GM12878 (cell line): ENCODE measurements around the gene KCNH5. TPM values are rescaled to one million over a fixed set of nuclear protein-coding genes. Genes with fewer than 3 reads are reported as not detected.

Experiments
- ATAC-seq: fragments of 200-7000 bp; cut with Tn5 transposase; 3 replicates; pipeline ENCODE4 v1.9.1; 2020; ENCODE audit warnings: mild to moderate bottlenecking, moderate library complexity
- BruUV-seq: library from RNA; stranded (reverse); fragments of 400-500 nt; replicated peaks from 2 replicates; lab custom pipeline; 2021; lab: Mats Ljungman, UMichigan
- CTCF ChIA-PET: fragments of 300-600 bp; sonication (Branson Sonifier 250); formaldehyde crosslinking; extraction: SDS; loops from one replicate; lab custom pipeline; 2021; ENCODE audit warnings: inconsistent platforms; lab: Yijun Ruan, JAX
- POLR2A ChIA-PET: fragments of 350-600 bp; formaldehyde crosslinking; extraction: SDS; loops from one replicate; lab custom pipeline; 2021; ENCODE audit warnings: inconsistent platforms; lab: Charles Lee
- RAD21 ChIA-PET: fragments of 300-600 bp; sonication (Branson Sonifier 250); formaldehyde crosslinking; loops from one replicate; lab custom pipeline; 2023; ENCODE audit warnings: antibody characterized with exemption; ENCODE audit not compliant: unreplicated experiment; lab: Charles Lee
- SMC1A ChIA-PET: fragments of 300-600 bp; sonication (Branson Sonifier 250); formaldehyde crosslinking; loops from one replicate; lab custom pipeline; 2023; ENCODE audit not compliant: unreplicated experiment, uncharacterized antibody; lab: Charles Lee
- DNase-seq: peaks from one replicate; pipeline ENCODE4 v3.0.0-alpha.2; 2011; ENCODE audit warnings: low read depth, low spot score
- FAIRE-seq: peaks from 3 replicates; lab custom pipeline; 2011; peaks lifted over from hg19 to GRCh38; lab: Jason Lieb, UNC
- H2AFZ ChIP-seq: 2 replicates; pipeline ENCODE4 v1.6.0; 2011; ENCODE audit warnings: low read depth, low read length, control low read depth; ENCODE audit not compliant: control insufficient read depth
- H3K27ac ChIP-seq: 2 replicates; pipeline ENCODE4 v1.5.1; 2011; ENCODE audit warnings: control low read depth; ENCODE audit not compliant: control insufficient read depth, insufficient read depth
- H3K27me3 ChIP-seq, 2 experiments: replicated peaks in 1 of 2; 2 replicates each; pipeline versions ENCODE4 v1.6.0 to v1.6.1; 2011; ENCODE audit warnings: low read length in 1 of 2; ENCODE audit not compliant: control insufficient read depth in 2 of 2, insufficient read depth in 2 of 2
- H3K36me3 ChIP-seq, 2 experiments: 2 replicates each; pipeline ENCODE4 v1.5.1; 2011; ENCODE audit warnings: low read length in 1 of 2; ENCODE audit not compliant: control insufficient read depth in 2 of 2, insufficient read depth in 2 of 2
- H3K4me1 ChIP-seq: 2 replicates; pipeline ENCODE4 v1.6.1; 2011; ENCODE audit warnings: mild to moderate bottlenecking, low read length, moderate library complexity, mixed read lengths; ENCODE audit not compliant: control insufficient read depth, insufficient read depth
- H3K4me2 ChIP-seq: 2 replicates; pipeline ENCODE4 v1.6.0; 2011; ENCODE audit warnings: control low read depth; ENCODE audit not compliant: control insufficient read depth, insufficient read depth
- H3K4me3 ChIP-seq: fragments of 200-600 bp; sonication (generic); 2 replicates; pipeline ENCODE4 v1.5.1; 2016
- H3K79me2 ChIP-seq: 2 replicates; pipeline ENCODE4 v1.6.0; 2011; ENCODE audit warnings: low read length; ENCODE audit not compliant: control insufficient read depth, insufficient read depth
- H3K9ac ChIP-seq: 2 replicates; pipeline ENCODE4 v1.8.0; 2011; ENCODE audit warnings: low read length, control low read depth, mixed read lengths; ENCODE audit not compliant: control insufficient read depth, insufficient read depth
- H3K9me3 ChIP-seq: replicated peaks from 3 replicates; pipeline ENCODE4 v1.5.1; 2011; ENCODE audit warnings: mild to moderate bottlenecking, low read length; ENCODE audit not compliant: control insufficient read depth, insufficient read depth
- H4K20me1 ChIP-seq: 2 replicates; pipeline ENCODE4 v1.6.0; 2011; ENCODE audit not compliant: control insufficient read depth, insufficient read depth
- DPF2 ChIP-seq: fragments of 450-650 bp; IDR thresholded peaks from 2 replicates; pipeline ENCODE4 v1.6.1; 2017; ENCODE audit warnings: mild to moderate bottlenecking
- EGR1 ChIP-seq, 2 experiments: IDR thresholded peaks; 1 replicate in 1 of 2; 2 replicates in 1 of 2; pipeline ENCODE4 v1.6.1; 2011 to 2012; ENCODE audit warnings: low read depth in 2 of 2, low read length in 2 of 2, borderline replicate concordance in 1 of 2, mild to moderate bottlenecking in 1 of 2, moderate library complexity in 1 of 2
- GABPA ChIP-seq: IDR thresholded peaks from 2 replicates; pipeline ENCODE4 v1.6.1; 2014; ENCODE audit warnings: antibody characterized with exemption, low read depth, mild to moderate bottlenecking, inconsistent platforms
- GATAD2B ChIP-seq: fragments of 450-650 bp; conservative IDR thresholded peaks from 2 replicates; pipeline ENCODE4 v1.6.1; 2017; ENCODE audit warnings: low read depth, mild to moderate bottlenecking, moderate library complexity
- IRF4 ChIP-seq: IDR thresholded peaks from 2 replicates; pipeline ENCODE4 v1.6.1; 2011; ENCODE audit warnings: low read depth, low read length
- JUNB ChIP-seq: IDR thresholded peaks from 2 replicates; pipeline ENCODE4 v1.6.1; 2016; ENCODE audit warnings: antibody characterized with exemption, mild to moderate bottlenecking
- MAX ChIP-seq: IDR thresholded peaks from 2 replicates; pipeline ENCODE4 v1.6.1; 2012; ENCODE audit warnings: low read depth, low read length, improper control_type of control experiment
- MEF2B ChIP-seq: fragments of 450-650 bp; IDR thresholded peaks from 2 replicates; pipeline ENCODE4 v1.6.1; 2018; ENCODE audit warnings: mild to moderate bottlenecking, moderate library complexity; ENCODE audit not compliant: partially characterized antibody, poor library complexity, severe bottlenecking
- MXI1 ChIP-seq: fragments of 150-350 bp; IDR thresholded peaks from 2 replicates; pipeline ENCODE4 v1.6.1; 2011; ENCODE audit warnings: low read depth, mild to moderate bottlenecking, inconsistent platforms, low read length, improper control_type of control experiment
- MYB ChIP-seq: fragments of 150-350 bp; IDR thresholded peaks from 2 replicates; pipeline ENCODE4 v1.6.1; 2014; ENCODE audit warnings: mild to moderate bottlenecking, low read depth, low read length, borderline replicate concordance
- NFXL1 ChIP-seq: fragments of 450-650 bp; IDR thresholded peaks from 2 replicates; pipeline ENCODE4 v1.6.1; 2017; ENCODE audit warnings: antibody characterized with exemption, mild to moderate bottlenecking, borderline replicate concordance
- NFYA ChIP-seq: IDR thresholded peaks from 2 replicates; pipeline ENCODE4 v1.6.1; 2011; ENCODE audit warnings: low read depth, mild to moderate bottlenecking, low read length, improper control_type of control experiment, borderline replicate concordance
- NKRF ChIP-seq: fragments of 450-650 bp; conservative IDR thresholded peaks from 2 replicates; pipeline ENCODE4 v1.6.1; 2017; ENCODE audit warnings: mild to moderate bottlenecking, moderate library complexity
- SMC3 ChIP-seq: IDR thresholded peaks from 2 replicates; pipeline ENCODE4 v1.6.1; 2011; ENCODE audit warnings: low read length, improper control_type of control experiment, borderline replicate concordance
- STAT1 ChIP-seq: fragments of 450-650 bp; conservative IDR thresholded peaks from 2 replicates; pipeline ENCODE4 v1.6.1; 2014; ENCODE audit warnings: antibody characterized with exemption, mild to moderate bottlenecking
- TCF3 ChIP-seq: IDR thresholded peaks from 2 replicates; pipeline ENCODE4 v1.6.1; 2012; ENCODE audit warnings: low read depth, mild to moderate bottlenecking, low read length, borderline replicate concordance; ENCODE audit not compliant: insufficient read depth
- TCF7 ChIP-seq: IDR thresholded peaks from 2 replicates; pipeline ENCODE4 v1.6.1; 2014; ENCODE audit warnings: antibody characterized with exemption, borderline replicate concordance
- WGBS: methylation state at CpG from one replicate; pipeline ENCODE4 v1.1.6; 2016; ENCODE audit warnings: low lambda C conversion rate; ENCODE audit not compliant: insufficient replicate concordance, insufficient coverage; ENCODE audit errors: missing lambda C conversion rate; 5-methylcytosine and 5-hydroxymethylcytosine counted together
- in situ Hi-C: fragments of 300-500 bp; cut with MboI; formaldehyde crosslinking; loops from 9 replicates; pipeline ENCODE4 v1.14.3; 2018; ENCODE audit warnings: mixed read lengths
- intact Hi-C: fragments of 100-400 bp; cut with micrococcal nuclease; formaldehyde crosslinking; loops from one replicate; pipeline ENCODE4 v1.14.2; 2022; ENCODE audit not compliant: unreplicated experiment
- polyA plus RNA-seq, 11 experiments: library from polyadenylated mRNA; depleted of rRNA in 4 of 11; unstranded in 6 of 11; stranded (reverse) in 5 of 11; fragments of >200 nt; fragmentation: Nextera tagmentation in 4 of 11; fragmentation: Illumina TruSeq in 1 of 11; extraction: Ambion mirVana in 4 of 11; extraction: Trizol in 1 of 11; gene quantifications; 1 replicate in 1 of 11; 2 replicates in 10 of 11; pipeline versions ENCODE4 v1.2.1 to v1.2.3, GENCODE V29; 2011 to 2016; ENCODE audit warnings: inconsistent platforms in 2 of 11, missing spikeins in 2 of 11, low read depth in 1 of 11
- total RNA-seq, 4 experiments: library from RNA; depleted of rRNA in 3 of 4; stranded (reverse); fragments of >200 nt in 3 of 4; fragmentation: Illumina TruSeq in 1 of 4; extraction: Trizol in 1 of 4; gene quantifications; 2 replicates each; pipeline versions ENCODE4 v1.2.1 to v1.2.3, GENCODE V29; 2013 to 2021
- TF ChIP-seq, protein P1 (sequence below): fragments of 450-650 bp; IDR thresholded peaks from 2 replicates; pipeline ENCODE4 v1.6.1; 2017; ENCODE audit warnings: low read depth, mild to moderate bottlenecking, moderate library complexity
- TF ChIP-seq, protein P2 (sequence below): fragments of 450-650 bp; IDR thresholded peaks from 2 replicates; pipeline ENCODE4 v1.6.1; 2016; ENCODE audit warnings: mild to moderate bottlenecking
- TF ChIP-seq, protein P3 (sequence below): IDR thresholded peaks from 2 replicates; pipeline ENCODE4 v1.6.1; 2012; ENCODE audit warnings: low read depth, low read length, improper control_type of control experiment

Gene KCNH5
- total and polyA plus RNA-seq, 10 of the 15 experiments (the other 5 are each of a cell fraction or from before 2014, with no cell fraction given) = under 0.01 to 0.04 (median 0.04) TPM; not detected in 7

DNA sequence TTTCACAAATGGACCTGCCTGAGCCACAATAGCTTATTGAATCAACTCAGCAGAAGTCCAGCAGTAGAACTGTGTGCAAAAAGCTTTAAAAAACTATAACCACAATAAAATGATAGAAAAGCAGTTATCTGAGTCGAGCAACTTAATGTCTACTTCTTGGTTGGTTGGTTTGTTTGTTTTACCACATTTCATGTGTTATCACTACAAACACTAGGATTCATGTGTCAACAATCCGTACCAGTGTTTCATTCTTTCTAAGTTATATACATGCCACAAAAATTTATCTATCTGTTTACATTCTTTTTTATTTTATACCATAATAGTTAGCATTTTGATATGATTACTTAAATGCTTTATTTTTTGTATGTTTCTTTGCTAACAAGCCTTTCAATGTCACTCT, 339.0 kb downstream of the KCNH5 start:
- Histone ChIP-seq H3K36me3 (no peaks in the 10 kb centered on the region), H3K4me1 (no peaks in the 10 kb centered on the region), H4K20me1 (no peaks in the 10 kb centered on the region), H3K4me3 (no peak overlapping the region), H3K79me2 (no peaks in the 10 kb centered on the region), H3K27me3 (no peaks in the 10 kb centered on the region), H3K9ac (no peak overlapping the region), H3K4me2 (no peak overlapping the region), H3K27ac (no peak overlapping the region), H2AFZ (no peak overlapping the region), H3K9me3 (no peaks in the 10 kb centered on the region)
- FAIRE-seq = no peak
- no TSS peak for BruUV-seq
- CTCF ChIA-PET = interaction anchor here (1.0 kb wide), 1 partner anchor 81 kb away, joined by 3 read pairs; no protein-coding TSS in a partner anchor
- POLR2A ChIA-PET = no interaction called here
- intact Hi-C loops (no loop called here), in situ Hi-C loops (no loop called here)
- no peak for DNase-seq
- SMC1A ChIA-PET = no interaction called here
- RAD21 ChIA-PET = no interaction called here
- no peak for ATAC-seq
- no peak for TF ChIP-seq DPF2
- no peak for TF ChIP-seq MAX
- no peak for TF ChIP-seq MYB
- TF ChIP-seq STAT1 = no peak
- no peak for TF ChIP-seq NKRF
- no peak for TF ChIP-seq TCF3
- TF ChIP-seq TCF7 = no peak
- no peak for TF ChIP-seq NFXL1
- TF ChIP-seq MEF2B = no peak
- TF ChIP-seq SMC3 = no peak
- TF ChIP-seq NFYA = no peak
- TF ChIP-seq JUNB = no peak
- no peak for TF ChIP-seq GABPA
- TF ChIP-seq, protein P1, sequence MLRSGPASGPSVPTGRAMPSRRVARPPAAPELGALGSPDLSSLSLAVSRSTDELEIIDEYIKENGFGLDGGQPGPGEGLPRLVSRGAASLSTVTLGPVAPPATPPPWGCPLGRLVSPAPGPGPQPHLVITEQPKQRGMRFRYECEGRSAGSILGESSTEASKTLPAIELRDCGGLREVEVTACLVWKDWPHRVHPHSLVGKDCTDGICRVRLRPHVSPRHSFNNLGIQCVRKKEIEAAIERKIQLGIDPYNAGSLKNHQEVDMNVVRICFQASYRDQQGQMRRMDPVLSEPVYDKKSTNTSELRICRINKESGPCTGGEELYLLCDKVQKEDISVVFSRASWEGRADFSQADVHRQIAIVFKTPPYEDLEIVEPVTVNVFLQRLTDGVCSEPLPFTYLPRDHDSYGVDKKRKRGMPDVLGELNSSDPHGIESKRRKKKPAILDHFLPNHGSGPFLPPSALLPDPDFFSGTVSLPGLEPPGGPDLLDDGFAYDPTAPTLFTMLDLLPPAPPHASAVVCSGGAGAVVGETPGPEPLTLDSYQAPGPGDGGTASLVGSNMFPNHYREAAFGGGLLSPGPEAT = no peak
- TF ChIP-seq, protein P2, sequence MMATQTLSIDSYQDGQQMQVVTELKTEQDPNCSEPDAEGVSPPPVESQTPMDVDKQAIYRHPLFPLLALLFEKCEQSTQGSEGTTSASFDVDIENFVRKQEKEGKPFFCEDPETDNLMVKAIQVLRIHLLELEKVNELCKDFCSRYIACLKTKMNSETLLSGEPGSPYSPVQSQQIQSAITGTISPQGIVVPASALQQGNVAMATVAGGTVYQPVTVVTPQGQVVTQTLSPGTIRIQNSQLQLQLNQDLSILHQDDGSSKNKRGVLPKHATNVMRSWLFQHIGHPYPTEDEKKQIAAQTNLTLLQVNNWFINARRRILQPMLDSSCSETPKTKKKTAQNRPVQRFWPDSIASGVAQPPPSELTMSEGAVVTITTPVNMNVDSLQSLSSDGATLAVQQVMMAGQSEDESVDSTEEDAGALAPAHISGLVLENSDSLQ = no peak
- TF ChIP-seq GATAD2B = no peak
- no peak for TF ChIP-seq IRF4
- TF ChIP-seq, protein P3, sequence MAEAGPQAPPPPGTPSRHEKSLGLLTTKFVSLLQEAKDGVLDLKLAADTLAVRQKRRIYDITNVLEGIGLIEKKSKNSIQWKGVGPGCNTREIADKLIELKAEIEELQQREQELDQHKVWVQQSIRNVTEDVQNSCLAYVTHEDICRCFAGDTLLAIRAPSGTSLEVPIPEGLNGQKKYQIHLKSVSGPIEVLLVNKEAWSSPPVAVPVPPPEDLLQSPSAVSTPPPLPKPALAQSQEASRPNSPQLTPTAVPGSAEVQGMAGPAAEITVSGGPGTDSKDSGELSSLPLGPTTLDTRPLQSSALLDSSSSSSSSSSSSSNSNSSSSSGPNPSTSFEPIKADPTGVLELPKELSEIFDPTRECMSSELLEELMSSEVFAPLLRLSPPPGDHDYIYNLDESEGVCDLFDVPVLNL = no peak
- no peak for TF ChIP-seq EGR1 (IDR thresholded peaks at IDR 0.05; ENCODE audit: borderline replicate concordance in 1 of 2, low read depth in 2 of 2, low read length in 2 of 2)
- TF ChIP-seq MXI1 = no peak
- WGBS = 2% methylated on average over 2 of the region's 2 CpGs
